A204.1 (cell line): Measurements from ENCODE around the gene ITIH5.
"Not testable (repeated sequence)": the region's sequence is repeated elsewhere in the genome, so short reads cannot be mapped to it uniquely, and the experiment has no call there.

Experiments
- FAIRE-seq: peaks from 2 replicates; lab custom pipeline; 2012; peaks lifted over from hg19 to GRCh38; lab: Jason Lieb, UNC

ITIH5 gene

GRCh38 chr10:7666253-7667023 lies at the start of gene ITIH5:
Gene ITIH5, minus strand, starts transcription at chr10:7666966. Its CDS starts 74 bp downstream, at chr10:7666892.
- no peak for FAIRE-seq

GRCh38 chr10:7715515-7715914 lies 48.7 kb upstream of the ITIH5 start:
- no peak for FAIRE-seq

- FAIRE-seq, result not testable (repeated sequence)
These were observed 44.3 kb upstream of the ITIH5 start for GRCh38 chr10:7711075-7711474.

GRCh38 chr10:7710446-7710845 lies 43.7 kb upstream of the ITIH5 start:
- no peak for FAIRE-seq

GRCh38 chr10:7708832-7709231 lies 42.1 kb upstream of the ITIH5 start:
- no peak for FAIRE-seq

GRCh38 chr10:7707858-7708622 lies 41.3 kb upstream of the ITIH5 start:
- FAIRE-seq, result no peak

GRCh38 chr10:7707102-7707501 lies 40.3 kb upstream of the ITIH5 start:
- FAIRE-seq, result no peak

- FAIRE-seq, result no peak
These were observed 39.8 kb upstream of the ITIH5 start for GRCh38 chr10:7706534-7707073.

GRCh38 chr10:7705341-7705740 lies 38.6 kb upstream of the ITIH5 start:
- FAIRE-seq, result no peak

GRCh38 chr10:7704071-7705016 lies 37.6 kb upstream of the ITIH5 start:
- no peak for FAIRE-seq

GRCh38 chr10:7703140-7703539 lies 36.4 kb upstream of the ITIH5 start, which contains the start of gene ITIH2:
Gene ITIH2, plus strand, starts transcription at chr10:7703316. Its CDS starts 119 bp downstream, at chr10:7703435.
- no peak for FAIRE-seq

- FAIRE-seq, result no peak
These were observed 35.6 kb upstream of the ITIH5 start for GRCh38 chr10:7702288-7702812.

- no peak for FAIRE-seq
These were observed 34.5 kb upstream of the ITIH5 start for GRCh38 chr10:7701158-7701742.

GRCh38 chr10:7700577-7701125 lies 33.9 kb upstream of the ITIH5 start:
- no peak for FAIRE-seq

GRCh38 chr10:7697426-7697825 lies 30.7 kb upstream of the ITIH5 start:
- FAIRE-seq, result no peak

GRCh38 chr10:7696545-7696944 lies 29.8 kb upstream of the ITIH5 start:
- no peak for FAIRE-seq

- not testable (repeated sequence) for FAIRE-seq
These were observed 26.4 kb upstream of the ITIH5 start for GRCh38 chr10:7693194-7693593.

GRCh38 chr10:7692368-7692767 lies 25.6 kb upstream of the ITIH5 start:
- FAIRE-seq, result not testable (repeated sequence)

- not testable (repeated sequence) for FAIRE-seq
These were observed 24.3 kb upstream of the ITIH5 start for GRCh38 chr10:7690885-7691597.

- FAIRE-seq, result no peak
These were observed 22.8 kb upstream of the ITIH5 start for GRCh38 chr10:7689591-7689990.
